Measurements from ENCODE around the gene RAB3IL1.

RAB3IL1 gene

DNA sequence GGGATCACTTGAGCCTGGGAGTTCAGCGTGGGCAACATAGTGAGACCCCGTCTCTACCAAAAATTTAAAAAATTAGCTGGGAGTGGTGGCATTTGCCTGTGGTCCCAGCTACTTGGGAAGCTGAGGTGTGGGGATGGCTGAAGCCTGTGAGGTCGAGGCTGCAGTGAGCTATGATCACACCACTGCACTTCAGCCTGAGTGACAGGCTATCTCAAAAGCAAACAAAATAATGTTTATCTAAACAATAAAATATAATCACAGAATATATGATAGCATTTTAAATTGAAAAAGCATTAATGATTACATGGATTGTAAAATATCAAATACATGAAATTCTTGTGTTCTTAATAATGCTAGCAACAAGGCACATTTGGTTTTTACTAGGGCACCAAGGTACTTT lies 35.5 kb upstream of the RAB3IL1 start:
- DNase-seq (ENCODE audit: low read depth in 1 of 2, low spot score in 1 of 2), result no peak
- TF ChIP-seq, protein P1, sequence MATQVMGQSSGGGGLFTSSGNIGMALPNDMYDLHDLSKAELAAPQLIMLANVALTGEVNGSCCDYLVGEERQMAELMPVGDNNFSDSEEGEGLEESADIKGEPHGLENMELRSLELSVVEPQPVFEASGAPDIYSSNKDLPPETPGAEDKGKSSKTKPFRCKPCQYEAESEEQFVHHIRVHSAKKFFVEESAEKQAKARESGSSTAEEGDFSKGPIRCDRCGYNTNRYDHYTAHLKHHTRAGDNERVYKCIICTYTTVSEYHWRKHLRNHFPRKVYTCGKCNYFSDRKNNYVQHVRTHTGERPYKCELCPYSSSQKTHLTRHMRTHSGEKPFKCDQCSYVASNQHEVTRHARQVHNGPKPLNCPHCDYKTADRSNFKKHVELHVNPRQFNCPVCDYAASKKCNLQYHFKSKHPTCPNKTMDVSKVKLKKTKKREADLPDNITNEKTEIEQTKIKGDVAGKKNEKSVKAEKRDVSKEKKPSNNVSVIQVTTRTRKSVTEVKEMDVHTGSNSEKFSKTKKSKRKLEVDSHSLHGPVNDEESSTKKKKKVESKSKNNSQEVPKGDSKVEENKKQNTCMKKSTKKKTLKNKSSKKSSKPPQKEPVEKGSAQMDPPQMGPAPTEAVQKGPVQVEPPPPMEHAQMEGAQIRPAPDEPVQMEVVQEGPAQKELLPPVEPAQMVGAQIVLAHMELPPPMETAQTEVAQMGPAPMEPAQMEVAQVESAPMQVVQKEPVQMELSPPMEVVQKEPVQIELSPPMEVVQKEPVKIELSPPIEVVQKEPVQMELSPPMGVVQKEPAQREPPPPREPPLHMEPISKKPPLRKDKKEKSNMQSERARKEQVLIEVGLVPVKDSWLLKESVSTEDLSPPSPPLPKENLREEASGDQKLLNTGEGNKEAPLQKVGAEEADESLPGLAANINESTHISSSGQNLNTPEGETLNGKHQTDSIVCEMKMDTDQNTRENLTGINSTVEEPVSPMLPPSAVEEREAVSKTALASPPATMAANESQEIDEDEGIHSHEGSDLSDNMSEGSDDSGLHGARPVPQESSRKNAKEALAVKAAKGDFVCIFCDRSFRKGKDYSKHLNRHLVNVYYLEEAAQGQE (IDR thresholded peaks at IDR 0.05; ENCODE audit: insufficient replicate concordance, low read depth), result no peak
- TF ChIP-seq POLR2AphosphoS5 (IDR thresholded peaks at IDR 0.05; ENCODE audit: low read depth) (no peak), GABPA (IDR thresholded peaks at IDR 0.05; ENCODE audit: low read depth) (no peak), SPI1 (IDR thresholded peaks at IDR 0.05; ENCODE audit: borderline replicate concordance, low read depth) (no peak)
- TF ChIP-seq, protein P2, sequence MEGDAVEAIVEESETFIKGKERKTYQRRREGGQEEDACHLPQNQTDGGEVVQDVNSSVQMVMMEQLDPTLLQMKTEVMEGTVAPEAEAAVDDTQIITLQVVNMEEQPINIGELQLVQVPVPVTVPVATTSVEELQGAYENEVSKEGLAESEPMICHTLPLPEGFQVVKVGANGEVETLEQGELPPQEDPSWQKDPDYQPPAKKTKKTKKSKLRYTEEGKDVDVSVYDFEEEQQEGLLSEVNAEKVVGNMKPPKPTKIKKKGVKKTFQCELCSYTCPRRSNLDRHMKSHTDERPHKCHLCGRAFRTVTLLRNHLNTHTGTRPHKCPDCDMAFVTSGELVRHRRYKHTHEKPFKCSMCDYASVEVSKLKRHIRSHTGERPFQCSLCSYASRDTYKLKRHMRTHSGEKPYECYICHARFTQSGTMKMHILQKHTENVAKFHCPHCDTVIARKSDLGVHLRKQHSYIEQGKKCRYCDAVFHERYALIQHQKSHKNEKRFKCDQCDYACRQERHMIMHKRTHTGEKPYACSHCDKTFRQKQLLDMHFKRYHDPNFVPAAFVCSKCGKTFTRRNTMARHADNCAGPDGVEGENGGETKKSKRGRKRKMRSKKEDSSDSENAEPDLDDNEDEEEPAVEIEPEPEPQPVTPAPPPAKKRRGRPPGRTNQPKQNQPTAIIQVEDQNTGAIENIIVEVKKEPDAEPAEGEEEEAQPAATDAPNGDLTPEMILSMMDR (IDR thresholded peaks at IDR 0.05; ENCODE audit: insufficient read depth, low read length), result no peak
- no peak overlapping the region for H3K4me3 ChIP-seq (replicated peaks; ENCODE audit: insufficient read depth, low read length)
- H3K27ac ChIP-seq (replicated peaks), result no peak overlapping the region
- no peaks in the 10 kb centered on the region for H3K27me3 ChIP-seq (ENCODE audit: insufficient read depth, poor library complexity, severe bottlenecking)

DNA sequence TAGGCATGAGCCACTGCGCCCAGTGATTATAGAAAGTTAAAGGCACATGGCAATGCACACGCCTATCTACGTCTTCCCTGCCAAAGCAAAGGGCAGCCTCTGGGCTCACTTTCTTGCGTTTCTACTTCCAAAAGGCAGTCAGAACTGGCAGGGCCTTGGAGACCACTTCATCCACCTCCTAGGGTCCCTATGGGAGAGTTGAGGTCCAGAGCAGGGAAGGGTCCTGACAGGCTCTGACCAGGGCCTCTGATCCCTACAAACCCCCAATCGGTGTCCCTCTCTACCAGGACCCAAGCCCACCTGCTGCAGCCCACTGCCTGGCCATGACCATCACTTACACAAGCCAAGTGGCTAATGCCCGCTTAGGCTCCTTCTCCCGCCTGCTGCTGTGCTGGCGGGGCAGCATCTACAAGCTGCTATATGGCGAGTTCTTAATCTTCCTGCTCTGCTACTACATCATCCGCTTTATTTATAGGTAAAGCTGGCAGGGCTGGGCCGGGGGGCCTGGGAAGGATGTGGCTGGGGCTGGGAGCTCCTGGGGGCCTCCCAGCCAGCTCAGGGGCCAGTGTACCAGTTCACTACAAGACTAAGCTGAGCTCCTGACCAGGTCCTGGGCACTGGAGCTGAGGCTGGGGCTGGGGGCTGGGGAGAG lies 34.2 kb upstream of the RAB3IL1 start:
- no peak for DNase-seq (ENCODE audit: low read depth in 1 of 2, low spot score in 1 of 2)
- no peak overlapping the region for H3K4me3 ChIP-seq (replicated peaks; ENCODE audit: insufficient read depth, low read length)
- H3K27ac ChIP-seq (replicated peaks), result no peak overlapping the region
- TF ChIP-seq SPI1 (IDR thresholded peaks at IDR 0.05; ENCODE audit: borderline replicate concordance, low read depth) (no peak), GABPA (IDR thresholded peaks at IDR 0.05; ENCODE audit: low read depth) (no peak), POLR2AphosphoS5 (IDR thresholded peaks at IDR 0.05; ENCODE audit: low read depth) (no peak)
- TF ChIP-seq, protein P1 (IDR thresholded peaks at IDR 0.05; ENCODE audit: insufficient replicate concordance, low read depth), result no peak
- TF ChIP-seq, protein P2 (IDR thresholded peaks at IDR 0.05; ENCODE audit: insufficient read depth, low read length), result no peak
- H3K27me3 ChIP-seq (ENCODE audit: insufficient read depth, poor library complexity, severe bottlenecking), result no peaks in the 10 kb centered on the region

DNA sequence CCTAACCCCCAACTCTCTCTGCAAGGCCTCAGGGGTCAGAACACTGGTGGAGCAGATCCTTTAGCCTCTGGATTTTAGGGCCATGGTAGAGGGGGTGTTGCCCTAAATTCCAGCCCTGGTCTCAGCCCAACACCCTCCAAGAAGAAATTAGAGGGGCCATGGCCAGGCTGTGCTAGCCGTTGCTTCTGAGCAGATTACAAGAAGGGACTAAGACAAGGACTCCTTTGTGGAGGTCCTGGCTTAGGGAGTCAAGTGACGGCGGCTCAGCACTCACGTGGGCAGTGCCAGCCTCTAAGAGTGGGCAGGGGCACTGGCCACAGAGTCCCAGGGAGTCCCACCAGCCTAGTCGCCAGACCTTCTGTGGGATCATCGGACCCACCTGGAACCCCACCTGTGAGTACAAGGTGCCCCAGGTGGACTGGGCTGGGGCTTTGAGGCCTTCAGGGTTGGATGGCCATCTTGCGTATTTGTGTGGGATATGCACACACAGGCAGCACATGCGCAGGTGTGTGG lies 32.7 kb upstream of the RAB3IL1 start, which contains the start of gene BEST1:
Gene BEST1, plus strand, starts transcription at position 317 of the 513 bp plus-strand sequence. CDS start 1,456 bp downstream, outside the sequence.
- Histone ChIP-seq H3K4me3 (replicated peaks; ENCODE audit: insufficient read depth, low read length) (no peak within 1 kb of the TSS), H3K27ac (replicated peaks) (no peak within 1 kb of the TSS)
- no peak for TF ChIP-seq GABPA (IDR thresholded peaks at IDR 0.05; ENCODE audit: low read depth)
- TF ChIP-seq, protein P2 (IDR thresholded peaks at IDR 0.05; ENCODE audit: insufficient read depth, low read length), result no peak
- TF ChIP-seq POLR2AphosphoS5 (IDR thresholded peaks at IDR 0.05; ENCODE audit: low read depth), result no peak
- TF ChIP-seq, protein P1 (IDR thresholded peaks at IDR 0.05; ENCODE audit: insufficient replicate concordance, low read depth), result no peak
- no peak for TF ChIP-seq SPI1 (IDR thresholded peaks at IDR 0.05; ENCODE audit: borderline replicate concordance, low read depth)

More for the DNA sequence above, 32.7 kb upstream of the RAB3IL1 start, which contains the start of gene BEST1:
- no peak for DNase-seq (ENCODE audit: low read depth in 1 of 2, low spot score in 1 of 2)
- no peaks in the 10 kb centered on the region for H3K27me3 ChIP-seq (ENCODE audit: insufficient read depth, poor library complexity, severe bottlenecking)

Measured in HL-60 (cell line).